Measurements from ENCODE around the gene PRR19.

DNA sequence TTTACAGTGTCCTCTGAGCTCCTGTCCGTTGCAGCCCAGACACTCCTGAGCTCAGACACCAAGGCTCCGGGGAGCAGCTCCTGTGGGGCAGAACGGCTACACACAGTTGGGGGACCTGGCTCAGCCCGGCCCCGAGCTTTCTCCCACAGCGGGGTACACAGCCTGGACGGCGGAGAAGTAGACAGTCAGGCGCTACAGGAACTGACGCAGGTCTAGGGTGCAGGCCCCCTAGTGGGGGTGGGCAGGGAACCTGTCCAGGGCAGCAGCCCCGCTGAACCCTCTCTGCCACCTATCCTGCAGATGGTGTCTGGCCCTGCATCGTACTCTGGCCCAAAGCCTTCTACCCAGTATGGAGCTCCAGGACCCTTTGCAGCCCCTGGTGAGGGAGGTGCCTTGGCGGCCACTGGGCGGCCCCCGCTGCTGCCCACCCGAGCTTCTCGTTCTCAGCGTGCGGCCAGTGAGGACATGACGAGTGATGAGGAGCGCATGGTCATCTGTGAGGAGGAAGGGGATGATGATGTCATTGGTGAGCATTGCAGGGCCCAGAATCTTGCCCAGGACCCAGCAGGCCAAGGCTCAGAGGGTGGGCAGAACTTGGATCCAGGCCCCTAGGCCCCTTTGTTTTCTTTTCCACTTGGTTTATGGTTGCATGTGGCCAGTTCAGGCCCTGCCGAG, 12.9 kb upstream of the PRR19 start:
- no peak for TF ChIP-seq YY1 (IDR thresholded peaks at IDR 0.05; ENCODE audit: insufficient read depth, insufficient read length)
- no peak for TF ChIP-seq ZNF274 (IDR thresholded peaks at IDR 0.05; ENCODE audit: low read depth, low read length)
